Sigmoid colon (tissue), 7 donors: Measurements from ENCODE around the gene NLGN1. TPM values are rescaled to one million over a fixed set of nuclear protein-coding genes. Genes with fewer than 3 reads are reported as not detected.

Source experiments
- DNase-seq: peaks from one replicate; pipeline ENCODE4 v3.0.0-alpha.2; 2019
- H3K27ac ChIP-seq, 4 donors: fragments of 200-600 bp; sonication (generic); one replicate each; pipeline ENCODE4 v1.5.1; 2016 to 2019; ENCODE audit warnings: mild to moderate bottlenecking in 1 of 4
- H3K27me3 ChIP-seq, 3 donors: fragments of 200-600 bp; sonication (generic); one replicate each; pipeline ENCODE4 v1.5.1; 2019; ENCODE audit warnings: mild to moderate bottlenecking in 1 of 3
- H3K36me3 ChIP-seq, 4 donors: fragments of 200-600 bp; sonication (generic); one replicate each; pipeline ENCODE4 v1.5.1; 2016 to 2019
- H3K4me1 ChIP-seq, 4 donors: fragments of 200-600 bp; sonication (generic); one replicate each; pipeline ENCODE4 v1.5.1; 2017 to 2019
- H3K4me3 ChIP-seq, 4 donors: fragments of 200-600 bp; sonication (generic); one replicate each; pipeline ENCODE4 v1.5.1; 2017 to 2019; ENCODE audit warnings: mild to moderate bottlenecking in 2 of 4, moderate library complexity in 1 of 4
- H3K9me3 ChIP-seq, 4 donors: fragments of 200-600 bp in 3 of 4; sonication (generic) in 3 of 4; one replicate each; pipeline versions ENCODE4 v1.5.1 to v1.6.1; 2013 to 2019
- EP300 ChIP-seq, 4 donors: sonication (generic); formaldehyde crosslinking; IDR thresholded peaks; one replicate each; pipeline ENCODE4 v1.6.1; 2017; ENCODE audit warnings: antibody characterized with exemption in 4 of 4
- POLR2A ChIP-seq, 2 donors: fragments of 450-650 bp; IDR thresholded peaks; one replicate each; pipeline ENCODE4 v1.6.1; 2016; ENCODE audit warnings: antibody characterized with exemption in 2 of 2, mild to moderate bottlenecking in 2 of 2, moderate library complexity in 2 of 2
- POLR2AphosphoS5 ChIP-seq, 4 donors: sonication (generic); formaldehyde crosslinking; IDR thresholded peaks; one replicate each; pipeline ENCODE4 v1.6.1; 2017; ENCODE audit warnings: antibody characterized with exemption in 4 of 4
- WGBS, 2 donors: extraction: QIAGEN DNeasy Blood & Tissue Kit; methylation state at CpG; one replicate each; pipeline ENCODE4 v1.1.7; 2013; 5-methylcytosine and 5-hydroxymethylcytosine counted together
- intact Hi-C: fragments of 100-400 bp; cut with DNase I; formaldehyde crosslinking; loops from one replicate; pipeline ENCODE4 v1.15.1; 2023
- polyA plus RNA-seq, 3 donors: library from polyadenylated mRNA; stranded (reverse); fragments of 200-250 nt; gene quantifications; one replicate each; pipeline ENCODE4 v1.2.3, GENCODE V29; 2013
- total RNA-seq, 4 donors: library from RNA; depleted of rRNA; stranded (reverse); fragments of >200 nt; gene quantifications; one replicate each; pipeline ENCODE4 v1.1.0, GENCODE V29; 2016
- TF ChIP-seq, protein P1 (sequence below), 4 experiments: fragments of 450-650 bp in 3 of 4; fragments of 200-600 bp in 1 of 4; IDR thresholded peaks; one replicate each; pipeline ENCODE4 v1.5.1; 2016 to 2019; ENCODE audit warnings: antibody characterized with exemption in 4 of 4, mild to moderate bottlenecking in 3 of 4, moderate library complexity in 2 of 4
- donor health status: healthy with polysubstance abuse.
- donor health status: Bipolar disorder and iron deficiency.
- donor health status: healthy.

Gene NLGN1
- total and polyA plus RNA-seq, 7 donors = under 0.01 to 33.5 (median 28.3) TPM; not detected in 1

DNA sequence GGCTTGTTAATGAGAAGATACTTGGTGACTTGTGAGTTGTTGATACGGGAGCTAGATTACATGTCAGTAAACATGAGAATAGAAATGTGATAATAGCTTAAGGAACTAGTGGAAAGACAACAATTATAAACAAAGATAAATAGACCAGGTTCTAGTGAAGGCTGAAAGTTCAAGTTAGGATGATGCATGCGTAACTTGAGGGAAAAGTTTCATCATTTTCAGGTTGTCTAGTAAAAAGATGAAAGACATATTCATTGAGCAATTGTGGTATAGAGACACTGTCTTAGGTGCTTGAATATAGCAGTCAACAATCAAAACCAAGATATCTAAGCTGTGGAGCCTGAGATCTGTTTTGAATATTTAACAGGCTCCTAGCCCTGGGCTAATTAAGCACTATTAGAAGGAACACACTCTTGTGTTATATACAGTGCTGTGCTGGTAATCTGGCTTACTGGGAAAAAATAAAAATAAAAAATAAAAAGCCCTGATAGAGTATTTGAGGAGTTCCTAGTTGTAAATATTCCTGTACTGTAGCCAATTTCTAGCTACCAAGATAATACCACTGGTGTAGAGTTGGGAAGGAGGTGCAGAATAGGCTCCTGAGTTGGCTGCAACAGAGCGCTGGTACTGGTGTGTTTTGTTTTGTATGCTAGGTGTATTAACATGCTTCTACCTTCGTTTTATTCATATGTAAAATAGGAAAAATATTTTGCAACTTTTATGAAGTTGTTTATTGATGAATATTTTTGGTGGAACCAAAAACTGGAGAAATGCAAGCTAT is 68.5 kb downstream of the NLGN1 start:
- H3K4me3 ChIP-seq = no peak overlapping the region
- no peaks in the 10 kb centered on the region for H3K27me3 ChIP-seq
- no peak for DNase-seq
- TF ChIP-seq, protein P1, sequence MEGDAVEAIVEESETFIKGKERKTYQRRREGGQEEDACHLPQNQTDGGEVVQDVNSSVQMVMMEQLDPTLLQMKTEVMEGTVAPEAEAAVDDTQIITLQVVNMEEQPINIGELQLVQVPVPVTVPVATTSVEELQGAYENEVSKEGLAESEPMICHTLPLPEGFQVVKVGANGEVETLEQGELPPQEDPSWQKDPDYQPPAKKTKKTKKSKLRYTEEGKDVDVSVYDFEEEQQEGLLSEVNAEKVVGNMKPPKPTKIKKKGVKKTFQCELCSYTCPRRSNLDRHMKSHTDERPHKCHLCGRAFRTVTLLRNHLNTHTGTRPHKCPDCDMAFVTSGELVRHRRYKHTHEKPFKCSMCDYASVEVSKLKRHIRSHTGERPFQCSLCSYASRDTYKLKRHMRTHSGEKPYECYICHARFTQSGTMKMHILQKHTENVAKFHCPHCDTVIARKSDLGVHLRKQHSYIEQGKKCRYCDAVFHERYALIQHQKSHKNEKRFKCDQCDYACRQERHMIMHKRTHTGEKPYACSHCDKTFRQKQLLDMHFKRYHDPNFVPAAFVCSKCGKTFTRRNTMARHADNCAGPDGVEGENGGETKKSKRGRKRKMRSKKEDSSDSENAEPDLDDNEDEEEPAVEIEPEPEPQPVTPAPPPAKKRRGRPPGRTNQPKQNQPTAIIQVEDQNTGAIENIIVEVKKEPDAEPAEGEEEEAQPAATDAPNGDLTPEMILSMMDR (IDR thresholded peaks at IDR 0.05) = no peak
- TF ChIP-seq EP300 (IDR thresholded peaks at IDR 0.05) = no peak
- TF ChIP-seq POLR2A (IDR thresholded peaks at IDR 0.05) = no peak
- no peaks in the 10 kb centered on the region for H3K4me1 ChIP-seq
- intact Hi-C loops = no loop called here
- H3K9me3 ChIP-seq = no peaks in the 10 kb centered on the region
- H3K27ac ChIP-seq = no peak overlapping the region
- no peaks in the 10 kb centered on the region for H3K36me3 ChIP-seq
- WGBS, 2 donors = 62 to 83% methylated on average over 4 of the region's 4 CpGs

DNA sequence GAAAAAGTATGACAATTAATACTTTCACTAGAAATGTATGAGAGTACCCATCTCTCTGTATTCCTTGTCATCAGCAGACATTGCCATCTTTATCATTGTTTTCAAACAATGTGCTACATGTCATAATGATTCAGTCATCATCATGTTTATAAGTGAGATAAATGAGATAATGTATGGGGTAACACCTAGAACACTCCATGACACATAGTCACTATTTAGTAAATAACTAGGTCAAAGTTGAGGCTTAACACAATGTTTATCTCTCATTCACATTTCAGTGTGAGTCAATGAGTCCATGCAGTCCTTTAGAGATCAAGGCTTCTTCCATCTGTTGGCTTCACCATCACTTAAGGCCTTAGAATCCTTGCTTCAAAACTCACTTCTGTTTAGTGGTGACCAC is 70.0 kb downstream of the NLGN1 start:
- H3K36me3 ChIP-seq = no peaks in the 10 kb centered on the region
- H3K27ac ChIP-seq = no peak overlapping the region
- no peak for DNase-seq
- H3K4me3 ChIP-seq = no peak overlapping the region
- intact Hi-C loops = no loop called here
- no peaks in the 10 kb centered on the region for H3K9me3 ChIP-seq
- TF ChIP-seq POLR2AphosphoS5 (IDR thresholded peaks at IDR 0.05) = no peak
- TF ChIP-seq POLR2A (IDR thresholded peaks at IDR 0.05) = no peak
- no peaks in the 10 kb centered on the region for H3K4me1 ChIP-seq
- no peaks in the 10 kb centered on the region for H3K27me3 ChIP-seq

GRCh38 chr3:173473237-173473636 is 75.7 kb downstream of the NLGN1 start:
- WGBS, 2 donors = 47 to 76% methylated on average over 1 of the region's 1 CpG
- DNase-seq = no peak
- H3K9me3 ChIP-seq = no peaks in the 10 kb centered on the region
- H3K27ac ChIP-seq = no peak overlapping the region
- H3K4me3 ChIP-seq = no peak overlapping the region
- H3K36me3 ChIP-seq = no peaks in the 10 kb centered on the region
- no peaks in the 10 kb centered on the region for H3K4me1 ChIP-seq
- no peaks in the 10 kb centered on the region for H3K27me3 ChIP-seq
- intact Hi-C loops = no loop called here
- TF ChIP-seq POLR2AphosphoS5 (IDR thresholded peaks at IDR 0.05) (no peak), EP300 (IDR thresholded peaks at IDR 0.05) (no peak)
- TF ChIP-seq, protein P1 (IDR thresholded peaks at IDR 0.05) = no peak

DNA sequence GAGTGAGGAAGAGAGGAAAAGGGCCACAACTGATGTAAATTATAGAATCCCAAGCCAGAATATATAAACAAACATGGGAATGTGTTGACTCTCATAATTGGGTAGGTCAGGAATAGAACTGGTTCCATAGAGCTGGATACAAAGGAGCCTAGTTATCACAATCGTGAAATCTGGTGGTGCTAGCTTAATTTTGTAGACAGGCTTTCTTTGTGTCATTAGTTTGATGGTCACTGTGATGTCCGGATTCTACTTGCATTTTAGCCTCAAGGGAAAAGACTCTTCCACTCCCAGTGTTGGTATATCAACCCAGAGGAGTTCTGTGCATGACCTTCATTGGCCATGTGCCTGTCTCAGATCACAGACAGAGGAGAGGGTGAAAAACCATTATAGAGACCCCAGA is 81.8 kb downstream of the NLGN1 start:
- Histone ChIP-seq H3K4me3 (no peak overlapping the region), H3K27ac (no peak overlapping the region), H3K4me1 (no peaks in the 10 kb centered on the region), H3K9me3 (no peaks in the 10 kb centered on the region), H3K36me3 (no peaks in the 10 kb centered on the region), H3K27me3 (no peaks in the 10 kb centered on the region)
- DNase-seq = no peak
- intact Hi-C loops = no loop called here
- TF ChIP-seq EP300 (IDR thresholded peaks at IDR 0.05) = no peak
- TF ChIP-seq POLR2A (IDR thresholded peaks at IDR 0.05) = no peak
- TF ChIP-seq POLR2AphosphoS5 (IDR thresholded peaks at IDR 0.05) = no peak
- TF ChIP-seq, protein P1 (IDR thresholded peaks at IDR 0.05) = no peak
- 66 to 80% methylated on average over 2 of the region's 2 CpGs for WGBS, 2 donors

- no peak for TF ChIP-seq POLR2A (IDR thresholded peaks at IDR 0.05)
- TF ChIP-seq EP300 (IDR thresholded peaks at IDR 0.05) = no peak
- TF ChIP-seq, protein P1 (IDR thresholded peaks at IDR 0.05) = no peak
- TF ChIP-seq POLR2AphosphoS5 (IDR thresholded peaks at IDR 0.05) = no peak
These were observed 104.5 kb downstream of the NLGN1 start for GRCh38 chr3:173501931-173502489.

More at GRCh38 chr3:173501931-173502489, 104.5 kb downstream of the NLGN1 start:
- intact Hi-C loops = no loop called here
- Histone ChIP-seq H3K27me3 (no peaks in the 10 kb centered on the region), H3K9me3 (no peaks in the 10 kb centered on the region), H3K4me1 (peaks cover 0 to 18% (median 0%) of the 10 kb centered on the region in 4 donors), H3K36me3 (no peaks in the 10 kb centered on the region), H3K27ac (no peak overlapping the region), H3K4me3 (no peak overlapping the region)
- DNase-seq = no peak
- WGBS, 2 donors = 22 to 37% methylated on average over 1 of the region's 1 CpG
